Measurements from ENCODE around the gene HBM. TPM values are rescaled to one million over a fixed set of nuclear protein-coding genes. Genes with fewer than 3 reads are reported as not detected.
"Not testable (repeated sequence)": the region's sequence is repeated elsewhere in the genome, so short reads cannot be mapped to it uniquely, and the experiment has no call there.

HBM gene
- total RNA-seq, 1 donor from 2014 or later, result 151 TPM

- Histone ChIP-seq H3K9me3 (ENCODE audit: control insufficient read depth in 3 of 3, low read length in 3 of 3) (no peaks in the 10 kb centered on the region), H3K9ac (ENCODE audit: low read depth in 1 of 3, low read length in 3 of 3) (peak overlapping the region in 1 of 3 donors; percentile 74), H3K4me3 (ENCODE audit: low read length in 3 of 3) (peak overlapping the region in 2 of 3 donors; percentile 51 to 67), H3K27ac (ENCODE audit: low read depth, low read length) (no peak overlapping the region), H3K27me3 (ENCODE audit: control insufficient read depth in 3 of 3, insufficient read depth in 3 of 3, low read length in 3 of 3) (peaks cover 12 to 32% (median 25%) of the 10 kb centered on the region in 3 donors), H3K4me1 (ENCODE audit: control insufficient read depth in 3 of 3, insufficient read depth in 3 of 3, low read length in 3 of 3) (peaks cover 4 to 10% (median 8%) of the 10 kb centered on the region in 3 donors), H3K36me3 (ENCODE audit: control insufficient read depth in 3 of 3, insufficient read depth in 3 of 3, low read length in 3 of 3) (no peaks in the 10 kb centered on the region)
These were observed 10.8 kb upstream of the HBM start for GRCh38 chr16:155031-155398.

DNA sequence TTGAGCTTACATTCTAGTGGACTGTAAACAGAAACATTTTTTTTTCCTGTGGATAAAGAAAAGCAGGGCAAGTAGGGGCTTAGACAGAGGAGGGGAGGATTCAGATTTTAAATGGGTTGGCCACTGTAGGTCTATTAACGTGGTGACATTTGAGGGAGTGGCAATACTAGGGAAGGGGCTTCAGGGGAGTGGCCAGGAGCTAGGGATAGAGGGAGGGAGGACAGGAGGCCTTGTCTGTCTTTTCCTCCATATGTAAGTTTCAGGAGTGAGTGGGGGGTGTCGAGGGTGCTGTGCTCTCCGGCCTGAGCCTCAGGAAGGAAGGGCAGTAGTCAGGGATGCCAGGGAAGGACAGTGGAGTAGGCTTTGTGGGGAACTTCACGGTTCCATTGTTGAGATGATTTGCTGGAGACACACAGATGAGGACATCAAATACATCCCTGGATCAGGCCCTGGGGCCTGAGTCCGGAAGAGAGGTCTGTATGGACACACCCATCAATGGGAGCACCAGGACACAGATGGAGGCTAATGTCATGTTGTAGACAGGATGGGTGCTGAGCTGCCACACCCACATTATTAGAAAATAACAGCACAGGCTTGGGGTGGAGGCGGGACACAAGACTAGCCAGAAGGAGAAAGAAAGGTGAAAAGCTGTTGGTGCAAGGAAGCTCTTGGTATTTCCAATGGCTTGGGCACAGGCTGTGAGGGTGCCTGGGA, 6.5 kb upstream of the HBM start:
- H3K9ac ChIP-seq (ENCODE audit: low read depth in 1 of 3, low read length in 3 of 3), result no peak overlapping the region
- no peaks in the 10 kb centered on the region for H3K9me3 ChIP-seq (ENCODE audit: control insufficient read depth in 3 of 3, low read length in 3 of 3)
- no peaks in the 10 kb centered on the region for H3K36me3 ChIP-seq (ENCODE audit: control insufficient read depth in 3 of 3, insufficient read depth in 3 of 3, low read length in 3 of 3)
- no peak overlapping the region for H3K27ac ChIP-seq (ENCODE audit: low read depth, low read length)
- H3K4me3 ChIP-seq (ENCODE audit: low read length in 3 of 3), result no peak overlapping the region
- peaks cover 4 to 8% (median 7%) of the 10 kb centered on the region in 3 donors for H3K4me1 ChIP-seq (ENCODE audit: control insufficient read depth in 3 of 3, insufficient read depth in 3 of 3, low read length in 3 of 3)
- H3K27me3 ChIP-seq (ENCODE audit: control insufficient read depth in 3 of 3, insufficient read depth in 3 of 3, low read length in 3 of 3), result peaks cover 11 to 32% (median 28%) of the 10 kb centered on the region in 3 donors

DNA sequence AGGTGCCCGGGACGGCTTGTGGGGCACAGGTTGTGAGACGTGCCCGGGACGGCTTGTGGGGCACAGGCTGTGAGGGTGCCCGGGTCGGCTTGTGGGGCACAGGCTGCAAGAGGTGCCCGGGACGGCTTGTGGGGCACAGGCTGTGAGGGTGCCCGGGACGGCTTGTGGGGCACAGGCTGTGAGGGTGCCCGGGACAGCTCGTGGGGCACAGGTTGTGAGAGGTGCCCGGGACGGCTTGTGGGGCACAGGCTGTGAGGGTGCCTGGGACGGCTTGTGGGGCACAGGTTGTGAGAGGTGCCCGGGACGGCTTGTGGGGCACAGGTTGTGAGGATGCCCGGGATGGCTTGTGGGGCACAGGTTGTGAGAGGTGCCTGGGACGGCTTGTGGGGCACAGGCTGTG, 5.5 kb upstream of the HBM start:
- peaks cover 9 to 27% (median 23%) of the 10 kb centered on the region in 3 donors for H3K27me3 ChIP-seq (ENCODE audit: control insufficient read depth in 3 of 3, insufficient read depth in 3 of 3, low read length in 3 of 3)
- H3K36me3 ChIP-seq (ENCODE audit: control insufficient read depth in 3 of 3, insufficient read depth in 3 of 3, low read length in 3 of 3); H3K4me1 ChIP-seq (ENCODE audit: control insufficient read depth in 3 of 3, insufficient read depth in 3 of 3, low read length in 3 of 3); H3K4me3 ChIP-seq (ENCODE audit: low read length in 3 of 3); H3K27ac ChIP-seq (ENCODE audit: low read depth, low read length); H3K9me3 ChIP-seq (ENCODE audit: control insufficient read depth in 3 of 3, low read length in 3 of 3); H3K9ac ChIP-seq (ENCODE audit: low read depth in 1 of 3, low read length in 3 of 3): not testable (repeated sequence)

- H3K9ac ChIP-seq (ENCODE audit: low read depth in 1 of 3, low read length in 3 of 3), result no peak overlapping the region
- H3K4me3 ChIP-seq (ENCODE audit: low read length in 3 of 3), result no peak overlapping the region
- H3K27me3 ChIP-seq (ENCODE audit: control insufficient read depth in 3 of 3, insufficient read depth in 3 of 3, low read length in 3 of 3), result peaks cover 14 to 30% (median 25%) of the 10 kb centered on the region in 3 donors
- H3K36me3 ChIP-seq (ENCODE audit: control insufficient read depth in 3 of 3, insufficient read depth in 3 of 3, low read length in 3 of 3), result no peaks in the 10 kb centered on the region
- H3K4me1 ChIP-seq (ENCODE audit: control insufficient read depth in 3 of 3, insufficient read depth in 3 of 3, low read length in 3 of 3), result peaks cover 7 to 8% (median 7%) of the 10 kb centered on the region in 3 donors
- no peak overlapping the region for H3K27ac ChIP-seq (ENCODE audit: low read depth, low read length)
- no peaks in the 10 kb centered on the region for H3K9me3 ChIP-seq (ENCODE audit: control insufficient read depth in 3 of 3, low read length in 3 of 3)
These were observed 5.0 kb upstream of the HBM start for GRCh38 chr16:160691-161190.

DNA sequence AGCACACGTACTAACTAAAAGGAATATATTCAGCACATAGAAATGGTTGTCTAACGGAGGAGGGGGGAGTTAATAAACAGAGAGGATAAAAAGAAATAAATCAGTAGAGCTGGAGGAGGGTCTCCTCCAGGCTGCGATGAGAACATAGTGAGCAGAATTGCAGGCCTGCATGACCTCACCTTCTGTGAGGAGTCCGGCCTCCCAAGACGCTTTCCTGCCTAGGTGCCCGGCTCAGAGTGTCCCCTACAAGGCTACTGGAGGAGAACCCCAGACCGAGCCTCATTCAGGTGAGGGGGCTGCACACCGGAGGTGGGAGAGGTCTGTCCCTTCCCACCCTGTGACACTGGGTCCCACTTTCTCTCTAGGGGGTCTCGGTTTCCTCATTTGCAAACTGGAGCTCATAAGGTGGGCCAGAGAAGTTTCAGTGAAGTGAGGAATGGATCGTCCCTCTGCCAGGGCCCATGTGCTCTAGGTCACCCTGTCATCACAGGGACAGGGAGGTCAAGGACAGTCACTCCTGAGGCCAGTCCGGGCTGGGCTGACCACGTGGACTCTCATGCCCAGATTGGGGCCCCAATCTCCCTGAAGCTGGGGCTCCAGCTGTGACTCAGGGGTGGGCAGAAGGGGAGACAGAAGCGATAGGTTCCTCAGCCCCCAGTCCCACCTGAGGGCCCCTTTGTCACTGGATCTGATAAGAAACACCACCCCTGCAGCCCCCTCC, 3.3 kb upstream of the HBM start:
- Histone ChIP-seq H3K27ac (ENCODE audit: low read depth, low read length) (no peak overlapping the region), H3K36me3 (ENCODE audit: control insufficient read depth in 3 of 3, insufficient read depth in 3 of 3, low read length in 3 of 3) (no peaks in the 10 kb centered on the region), H3K4me1 (ENCODE audit: control insufficient read depth in 3 of 3, insufficient read depth in 3 of 3, low read length in 3 of 3) (peaks cover 16 to 23% (median 21%) of the 10 kb centered on the region in 3 donors), H3K27me3 (ENCODE audit: control insufficient read depth in 3 of 3, insufficient read depth in 3 of 3, low read length in 3 of 3) (peaks cover 25 to 38% (median 34%) of the 10 kb centered on the region in 3 donors), H3K9ac (ENCODE audit: low read depth in 1 of 3, low read length in 3 of 3) (no peak overlapping the region), H3K4me3 (ENCODE audit: low read length in 3 of 3) (no peak overlapping the region), H3K9me3 (ENCODE audit: control insufficient read depth in 3 of 3, low read length in 3 of 3) (no peaks in the 10 kb centered on the region)

DNA sequence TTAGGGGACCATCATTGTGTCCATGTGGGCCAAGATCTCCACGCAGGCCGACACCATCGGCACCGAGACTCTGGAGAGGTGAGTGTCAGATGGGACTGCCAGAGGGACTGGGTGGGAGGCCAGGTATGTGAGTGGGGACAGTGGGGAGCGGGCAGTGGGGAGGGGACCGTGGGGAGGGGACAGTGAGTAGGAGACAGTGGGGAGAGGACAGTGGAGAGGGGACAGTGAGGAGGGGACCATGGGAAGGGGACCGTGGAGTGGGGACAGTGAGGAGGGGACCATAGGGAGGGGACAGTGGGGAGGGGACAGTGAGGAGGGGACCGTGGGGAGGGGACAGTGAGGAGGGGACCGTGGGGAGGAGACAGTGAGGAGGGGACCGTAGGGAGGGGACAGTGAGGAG, 2.6 kb upstream of the HBM start:
- H3K9me3 ChIP-seq (ENCODE audit: control insufficient read depth in 3 of 3, low read length in 3 of 3); H3K9ac ChIP-seq (ENCODE audit: low read depth in 1 of 3, low read length in 3 of 3); H3K27ac ChIP-seq (ENCODE audit: low read depth, low read length); H3K4me3 ChIP-seq (ENCODE audit: low read length in 3 of 3); H3K36me3 ChIP-seq (ENCODE audit: control insufficient read depth in 3 of 3, insufficient read depth in 3 of 3, low read length in 3 of 3): not testable (repeated sequence)
- Histone ChIP-seq H3K4me1 (ENCODE audit: control insufficient read depth in 3 of 3, insufficient read depth in 3 of 3, low read length in 3 of 3) (peaks cover 16 to 23% (median 21%) of the 10 kb centered on the region in 3 donors), H3K27me3 (ENCODE audit: control insufficient read depth in 3 of 3, insufficient read depth in 3 of 3, low read length in 3 of 3) (peaks cover 33 to 44% (median 41%) of the 10 kb centered on the region in 3 donors)

DNA sequence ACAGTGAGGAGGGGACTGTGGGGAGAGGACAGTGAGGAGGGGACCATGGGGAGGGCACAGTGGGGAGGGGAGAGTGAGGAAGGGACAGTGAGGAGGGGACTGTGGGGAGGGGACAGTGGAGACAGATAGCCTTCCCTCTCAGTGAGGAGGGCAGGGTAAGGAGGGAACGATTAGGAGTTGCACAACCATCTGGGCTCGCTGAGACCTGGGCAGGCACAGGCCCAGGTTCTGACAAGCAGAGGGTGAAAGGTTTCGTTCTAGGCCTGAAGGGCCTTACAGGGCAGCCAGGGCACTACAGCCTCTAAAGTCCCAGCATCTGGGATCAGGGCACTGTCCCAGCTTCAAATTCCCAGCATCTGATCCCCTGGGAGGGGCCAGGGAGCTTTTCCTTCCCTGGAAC, 2.1 kb upstream of the HBM start:
- H3K4me3 ChIP-seq (ENCODE audit: low read length in 3 of 3); H3K9ac ChIP-seq (ENCODE audit: low read depth in 1 of 3, low read length in 3 of 3); H3K27ac ChIP-seq (ENCODE audit: low read depth, low read length); H3K36me3 ChIP-seq (ENCODE audit: control insufficient read depth in 3 of 3, insufficient read depth in 3 of 3, low read length in 3 of 3); H3K9me3 ChIP-seq (ENCODE audit: control insufficient read depth in 3 of 3, low read length in 3 of 3): not testable (repeated sequence)
- Histone ChIP-seq H3K27me3 (ENCODE audit: control insufficient read depth in 3 of 3, insufficient read depth in 3 of 3, low read length in 3 of 3) (peaks cover 38 to 50% (median 46%) of the 10 kb centered on the region in 3 donors), H3K4me1 (ENCODE audit: control insufficient read depth in 3 of 3, insufficient read depth in 3 of 3, low read length in 3 of 3) (peaks cover 16 to 23% (median 21%) of the 10 kb centered on the region in 3 donors)

DNA sequence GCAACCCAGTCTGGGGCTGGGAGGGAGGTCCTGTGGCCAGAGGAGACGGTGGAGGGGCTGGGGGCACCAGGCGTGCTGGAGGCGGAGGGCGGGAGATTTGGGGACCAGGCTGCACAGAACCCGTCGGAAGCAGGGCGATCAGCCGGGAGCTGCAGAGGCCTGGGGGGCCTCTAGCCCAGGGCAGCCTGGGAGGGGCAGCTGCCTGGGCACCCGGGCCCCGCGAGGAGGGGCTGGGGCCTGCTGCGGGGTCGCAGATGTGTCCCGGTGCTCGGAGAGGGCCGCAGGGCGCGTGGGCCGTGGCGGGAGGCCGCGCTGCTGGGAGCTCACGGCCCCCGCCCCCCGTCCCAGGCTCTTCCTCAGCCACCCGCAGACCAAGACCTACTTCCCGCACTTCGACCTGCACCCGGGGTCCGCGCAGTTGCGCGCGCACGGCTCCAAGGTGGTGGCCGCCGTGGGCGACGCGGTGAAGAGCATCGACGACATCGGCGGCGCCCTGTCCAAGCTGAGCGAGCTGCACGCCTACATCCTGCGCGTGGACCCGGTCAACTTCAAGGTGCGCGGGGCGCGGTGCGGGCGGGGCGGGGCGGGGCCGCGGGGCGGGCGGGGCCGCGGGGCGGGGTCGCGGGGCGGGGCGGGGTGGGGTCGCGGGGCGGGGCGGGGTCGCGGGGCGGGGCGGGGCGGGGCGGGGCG, 1.5 kb upstream of the HBM start:
- not testable (repeated sequence) for H3K27ac ChIP-seq (ENCODE audit: low read depth, low read length); H3K9ac ChIP-seq (ENCODE audit: low read depth in 1 of 3, low read length in 3 of 3); H3K36me3 ChIP-seq (ENCODE audit: control insufficient read depth in 3 of 3, insufficient read depth in 3 of 3, low read length in 3 of 3); H3K4me3 ChIP-seq (ENCODE audit: low read length in 3 of 3); H3K9me3 ChIP-seq (ENCODE audit: control insufficient read depth in 3 of 3, low read length in 3 of 3)
- Histone ChIP-seq H3K27me3 (ENCODE audit: control insufficient read depth in 3 of 3, insufficient read depth in 3 of 3, low read length in 3 of 3) (peaks cover 44 to 52% (median 51%) of the 10 kb centered on the region in 3 donors), H3K4me1 (ENCODE audit: control insufficient read depth in 3 of 3, insufficient read depth in 3 of 3, low read length in 3 of 3) (peaks cover 16 to 23% (median 21%) of the 10 kb centered on the region in 3 donors)

- H3K36me3 ChIP-seq (ENCODE audit: control insufficient read depth in 3 of 3, insufficient read depth in 3 of 3, low read length in 3 of 3), result no peaks in the 10 kb centered on the region
- H3K4me3 ChIP-seq (ENCODE audit: low read length in 3 of 3), result peak overlapping the region in 2 of 3 donors; percentile 41 to 46
- H3K4me1 ChIP-seq (ENCODE audit: control insufficient read depth in 3 of 3, insufficient read depth in 3 of 3, low read length in 3 of 3), result peaks cover 16 to 23% (median 21%) of the 10 kb centered on the region in 3 donors
- no peak overlapping the region for H3K27ac ChIP-seq (ENCODE audit: low read depth, low read length)
- H3K9ac ChIP-seq (ENCODE audit: low read depth in 1 of 3, low read length in 3 of 3), result no peak overlapping the region
- H3K9me3 ChIP-seq (ENCODE audit: control insufficient read depth in 3 of 3, low read length in 3 of 3), result no peaks in the 10 kb centered on the region
- peaks cover 47 to 54% (median 50%) of the 10 kb centered on the region in 3 donors for H3K27me3 ChIP-seq (ENCODE audit: control insufficient read depth in 3 of 3, insufficient read depth in 3 of 3, low read length in 3 of 3)
These were observed 795 bp upstream of the HBM start for GRCh38 chr16:164827-165538.

Data from skeletal muscle tissue (tissue), 4 donors.